Measurements from ENCODE around the gene APOO.
"Not testable (repeated sequence)": the region's sequence is repeated elsewhere in the genome, so short reads cannot be mapped to it uniquely, and the experiment has no call there.

Gene APOO

DNA sequence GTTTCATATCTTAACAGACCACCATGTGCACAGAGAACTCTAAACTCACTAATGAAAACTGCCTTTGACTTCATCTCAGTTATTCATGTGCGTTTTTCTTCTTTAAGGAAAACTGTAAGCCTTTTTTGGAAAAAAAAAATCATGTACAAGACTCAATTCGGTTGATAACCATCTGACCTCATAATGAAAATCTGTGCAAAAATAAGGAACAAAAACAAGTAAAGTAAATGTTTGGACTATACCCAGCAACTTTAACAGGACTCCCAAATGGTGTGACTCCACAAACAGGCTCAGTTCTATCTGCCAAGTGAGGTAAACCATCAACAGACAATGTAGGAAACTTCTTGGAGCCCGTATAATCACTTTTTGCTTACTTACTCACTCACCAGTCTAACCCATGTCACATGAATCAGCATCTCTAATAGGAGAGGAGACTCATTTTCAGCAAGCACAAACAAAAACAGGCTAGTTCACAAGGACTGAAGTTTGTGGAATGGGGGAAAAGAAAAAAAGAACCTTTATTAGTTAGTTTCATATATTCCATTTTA lies 9.3 kb downstream of the APOO start:
- H3K4me3 ChIP-seq (ENCODE audit: low read depth, low read length) = no peak overlapping the region
- DNase-seq (ENCODE audit: low read depth) = no peak
- in situ Hi-C loops (cut with HindIII; ENCODE audit: low sequenced_read_pairs) = no loop called here
- TF ChIP-seq, protein P1, sequence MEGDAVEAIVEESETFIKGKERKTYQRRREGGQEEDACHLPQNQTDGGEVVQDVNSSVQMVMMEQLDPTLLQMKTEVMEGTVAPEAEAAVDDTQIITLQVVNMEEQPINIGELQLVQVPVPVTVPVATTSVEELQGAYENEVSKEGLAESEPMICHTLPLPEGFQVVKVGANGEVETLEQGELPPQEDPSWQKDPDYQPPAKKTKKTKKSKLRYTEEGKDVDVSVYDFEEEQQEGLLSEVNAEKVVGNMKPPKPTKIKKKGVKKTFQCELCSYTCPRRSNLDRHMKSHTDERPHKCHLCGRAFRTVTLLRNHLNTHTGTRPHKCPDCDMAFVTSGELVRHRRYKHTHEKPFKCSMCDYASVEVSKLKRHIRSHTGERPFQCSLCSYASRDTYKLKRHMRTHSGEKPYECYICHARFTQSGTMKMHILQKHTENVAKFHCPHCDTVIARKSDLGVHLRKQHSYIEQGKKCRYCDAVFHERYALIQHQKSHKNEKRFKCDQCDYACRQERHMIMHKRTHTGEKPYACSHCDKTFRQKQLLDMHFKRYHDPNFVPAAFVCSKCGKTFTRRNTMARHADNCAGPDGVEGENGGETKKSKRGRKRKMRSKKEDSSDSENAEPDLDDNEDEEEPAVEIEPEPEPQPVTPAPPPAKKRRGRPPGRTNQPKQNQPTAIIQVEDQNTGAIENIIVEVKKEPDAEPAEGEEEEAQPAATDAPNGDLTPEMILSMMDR (IDR thresholded peaks at IDR 0.05; ENCODE audit: low read depth, low read length, missing control alignments) = no peak

- in situ Hi-C loops (cut with HindIII; ENCODE audit: low sequenced_read_pairs) = no loop called here
- H3K4me3 ChIP-seq (ENCODE audit: low read depth, low read length) = no peak overlapping the region
- TF ChIP-seq, protein P1 (IDR thresholded peaks at IDR 0.05; ENCODE audit: low read depth, low read length, missing control alignments) = no peak
- DNase-seq (ENCODE audit: low read depth) = no peak
These were observed 10.8 kb downstream of the APOO start for GRCh38 chrX:23896981-23897380.

- in situ Hi-C loops (cut with HindIII; ENCODE audit: low sequenced_read_pairs) = not testable (repeated sequence)
These were observed 11.2 kb downstream of the APOO start for GRCh38 chrX:23896539-23896938.

DNA sequence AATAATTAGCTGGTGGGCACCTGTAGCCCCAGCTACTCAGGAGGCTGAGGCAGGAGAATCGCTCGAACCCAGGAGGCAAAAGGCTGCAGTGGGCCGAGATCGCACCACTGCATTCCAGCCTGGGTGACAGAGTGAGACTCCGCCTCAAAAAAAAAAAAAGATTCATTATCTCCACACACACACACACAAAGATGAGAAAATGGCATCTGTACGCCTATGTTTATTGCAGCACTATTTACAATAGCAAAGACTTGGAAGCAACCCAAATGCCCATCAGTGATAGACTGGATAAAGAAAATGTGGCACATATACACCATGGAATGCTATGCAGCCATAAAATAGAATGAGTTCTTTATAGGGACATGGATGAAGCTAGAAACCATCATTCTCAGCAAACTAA lies 12.7 kb downstream of the APOO start:
- in situ Hi-C loops (cut with HindIII; ENCODE audit: low sequenced_read_pairs); H3K4me3 ChIP-seq (ENCODE audit: low read depth, low read length); DNase-seq (ENCODE audit: low read depth): not testable (repeated sequence)

More at GRCh38 chrX:23896539-23896938, 11.2 kb downstream of the APOO start:
- not testable (repeated sequence) for H3K4me3 ChIP-seq (ENCODE audit: low read depth, low read length); DNase-seq (ENCODE audit: low read depth)

DNA sequence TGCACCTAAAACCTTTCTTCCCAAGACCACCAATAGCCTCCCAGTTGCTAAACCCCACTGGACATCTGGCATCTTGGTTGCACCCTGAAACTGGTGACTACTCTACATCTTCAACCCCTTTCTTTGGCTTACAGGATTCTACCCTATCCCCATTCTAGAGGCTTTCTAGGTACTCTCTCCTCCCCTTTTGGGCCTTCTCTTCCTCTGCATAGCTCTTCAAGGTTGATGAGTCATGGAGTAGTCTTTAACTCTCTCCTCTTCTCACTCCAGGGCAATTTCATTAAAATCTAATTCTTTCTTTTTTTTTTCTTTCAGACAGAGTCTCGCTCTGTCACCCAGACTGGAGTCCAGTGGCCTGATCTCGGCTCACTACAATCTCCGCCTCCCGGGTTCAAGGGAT lies 16.8 kb downstream of the APOO start:
- TF ChIP-seq, protein P1 (IDR thresholded peaks at IDR 0.05; ENCODE audit: low read depth, low read length, missing control alignments) = no peak
- DNase-seq (ENCODE audit: low read depth) = no peak

GRCh38 chrX:23888887-23889501 lies 18.7 kb downstream of the APOO start:
- in situ Hi-C loops (cut with HindIII; ENCODE audit: low sequenced_read_pairs) = no loop called here
- no peak for DNase-seq (ENCODE audit: low read depth)
- no peak overlapping the region for H3K4me3 ChIP-seq (ENCODE audit: low read depth, low read length)
- TF ChIP-seq, protein P1 (IDR thresholded peaks at IDR 0.05; ENCODE audit: low read depth, low read length, missing control alignments) = no peak

More for the DNA sequence above, 16.8 kb downstream of the APOO start:
- H3K4me3 ChIP-seq (ENCODE audit: low read depth, low read length) = no peak overlapping the region
- in situ Hi-C loops (cut with HindIII; ENCODE audit: low sequenced_read_pairs) = no loop called here

GRCh38 chrX:23887918-23888317 lies 19.8 kb downstream of the APOO start:
- TF ChIP-seq, protein P1 (IDR thresholded peaks at IDR 0.05; ENCODE audit: low read depth, low read length, missing control alignments) = no peak
- in situ Hi-C loops (cut with HindIII; ENCODE audit: low sequenced_read_pairs) = no loop called here
- no peak for DNase-seq (ENCODE audit: low read depth)
- no peak overlapping the region for H3K4me3 ChIP-seq (ENCODE audit: low read depth, low read length)
